IMR-90 (cell line): ENCODE measurements around the gene DUSP8. TPM values are rescaled to one million over a fixed set of nuclear protein-coding genes. Genes with fewer than 3 reads are reported as not detected.

ENCODE experiments used
- ATAC-seq: fragments of 200-7000 bp; cut with Tn5 transposase; 2 replicates; pipeline ENCODE4 v1.9.1; 2020; ENCODE audit warnings: low read depth, mild to moderate bottlenecking, moderate library complexity
- BruUV-seq: library from RNA; stranded (reverse); fragments of 400-500 nt; replicated peaks from 2 replicates; lab custom pipeline; 2021; lab: Mats Ljungman, UMichigan
- CTCF ChIA-PET: fragments of 300-600 bp; formaldehyde crosslinking; extraction: SDS; loops from one replicate; lab custom pipeline; 2021; ENCODE audit warnings: antibody characterized with exemption; lab: Yijun Ruan, JAX
- POLR2A ChIA-PET: fragments of 300-600 bp; sonication (Branson Sonifier 250); formaldehyde crosslinking; loops from one replicate; lab custom pipeline; 2022; ENCODE audit warnings: antibody characterized with exemption; ENCODE audit not compliant: unreplicated experiment; lab: Charles Lee
- DNase-seq: peaks from one replicate; pipeline ENCODE4 v3.0.0; 2013
- H2AFZ ChIP-seq: replicated peaks from 2 replicates; pipeline ENCODE3; 2013; ENCODE audit warnings: low read length, mild to moderate bottlenecking; ENCODE audit not compliant: poor library complexity
- H2AK5ac ChIP-seq: 2 replicates; pipeline ENCODE4 v1.6.1; 2013; ENCODE audit warnings: low read depth, low read length, inconsistent platforms
- H2AK9ac ChIP-seq: replicated peaks from 2 replicates; pipeline ENCODE3; 2013; ENCODE audit warnings: mild to moderate bottlenecking, low read depth, low read length, moderate library complexity; ENCODE audit not compliant: poor library complexity
- H2BK120ac ChIP-seq: 2 replicates; pipeline ENCODE4 v1.6.1; 2013; ENCODE audit warnings: low read depth, low read length, inconsistent platforms
- H2BK15ac ChIP-seq: 3 replicates; pipeline ENCODE4 v1.6.1; 2013; ENCODE audit warnings: low read depth, low read length, inconsistent platforms
- H2BK20ac ChIP-seq: 2 replicates; pipeline ENCODE4 v1.6.1; 2013; ENCODE audit warnings: low read depth, mild to moderate bottlenecking, inconsistent platforms, low read length, moderate library complexity
- H2BK5ac ChIP-seq: 2 replicates; pipeline ENCODE4 v1.6.1; 2013; ENCODE audit warnings: mild to moderate bottlenecking, low read depth, low read length, inconsistent platforms; ENCODE audit not compliant: poor library complexity, severe bottlenecking
- H3K14ac ChIP-seq: replicated peaks from 2 replicates; pipeline ENCODE4 v1.6.1; 2013; ENCODE audit warnings: low read depth, low read length, inconsistent platforms
- H3K18ac ChIP-seq: 2 replicates; pipeline ENCODE4 v1.6.1; 2013; ENCODE audit warnings: low read depth, low read length, control low read depth
- H3K23ac ChIP-seq: 2 replicates; pipeline ENCODE4 v1.6.1; 2013; ENCODE audit warnings: low read depth, low read length, inconsistent platforms
- H3K27ac ChIP-seq: 2 replicates; pipeline ENCODE4 v1.5.1; 2013; ENCODE audit warnings: mild to moderate bottlenecking, control low read depth, low read length; ENCODE audit not compliant: insufficient read depth
- H3K27me3 ChIP-seq: 2 replicates; pipeline ENCODE4 v1.6.1; 2013; ENCODE audit warnings: low read length; ENCODE audit not compliant: control insufficient read depth, insufficient read depth
- H3K36me3 ChIP-seq: 2 replicates; pipeline ENCODE4 v1.6.1; 2013; ENCODE audit warnings: low read length, mixed read lengths; ENCODE audit not compliant: control insufficient read depth, insufficient read depth
- H3K4ac ChIP-seq: 2 replicates; pipeline ENCODE4 v1.6.1; 2013; ENCODE audit warnings: low read depth, low read length, inconsistent platforms
- H3K4me1 ChIP-seq: 2 replicates; pipeline ENCODE4 v1.6.1; 2013; ENCODE audit warnings: low read length, mixed read lengths; ENCODE audit not compliant: control insufficient read depth, insufficient read depth
- H3K4me2 ChIP-seq: 2 replicates; pipeline ENCODE4 v1.6.1; 2013; ENCODE audit warnings: low read depth, mild to moderate bottlenecking, control low read depth, low read length, moderate library complexity
- H3K4me3 ChIP-seq: 2 replicates; pipeline ENCODE4 v1.5.1; 2013; ENCODE audit warnings: low read depth, mild to moderate bottlenecking, control low read depth, low read length, moderate library complexity; ENCODE audit not compliant: insufficient read depth
- H3K56ac ChIP-seq: 2 replicates; pipeline ENCODE4 v1.6.1; 2013; ENCODE audit warnings: low read length, inconsistent platforms; ENCODE audit not compliant: insufficient read depth; ENCODE audit errors: extremely low read depth
- H3K79me1 ChIP-seq, 2 experiments: 2 replicates each; pipeline ENCODE4 v1.6.1; 2013; ENCODE audit warnings: low read length in 2 of 2, inconsistent platforms in 1 of 2, low read depth in 1 of 2
- H3K9ac ChIP-seq: 2 replicates; pipeline ENCODE4 v1.6.1; 2013; ENCODE audit warnings: low read depth, low read length, control low read depth
- H3K9me1 ChIP-seq: 2 replicates; pipeline ENCODE4 v1.6.1; 2013; ENCODE audit warnings: low read length, inconsistent platforms; ENCODE audit not compliant: insufficient read depth
- H3K9me3 ChIP-seq: 2 replicates; pipeline ENCODE4 v1.6.1; 2013; ENCODE audit warnings: low read length; ENCODE audit not compliant: control insufficient read depth, insufficient read depth
- H4K20me1 ChIP-seq: 2 replicates; pipeline ENCODE4 v1.6.1; 2013; ENCODE audit warnings: low read length, inconsistent platforms; ENCODE audit not compliant: insufficient read depth
- H4K5ac ChIP-seq: 2 replicates; pipeline ENCODE4 v1.6.1; 2013; ENCODE audit warnings: mild to moderate bottlenecking, low read depth, low read length, control low read depth
- H4K8ac ChIP-seq, 2 experiments: 2 replicates each; pipeline ENCODE4 v1.6.1; 2013; ENCODE audit warnings: low read depth in 2 of 2, low read length in 2 of 2, control low read depth in 1 of 2, inconsistent platforms in 1 of 2
- H4K91ac ChIP-seq: 2 replicates; pipeline ENCODE4 v1.6.1; 2013; ENCODE audit warnings: low read depth, low read length, inconsistent platforms; ENCODE audit not compliant: insufficient read depth
- BHLHE40 ChIP-seq: fragments of 150-350 bp; IDR thresholded peaks from 2 replicates; pipeline ENCODE4 v1.6.1; 2016; ENCODE audit warnings: mild to moderate bottlenecking, low read depth, low read length
- CEBPB ChIP-seq: IDR thresholded peaks from 2 replicates; pipeline ENCODE4 v1.6.1; 2012; ENCODE audit warnings: low read depth, low read length, improper control_type of control experiment
- CHD1 ChIP-seq: IDR thresholded peaks from 2 replicates; pipeline ENCODE4 v1.6.1; 2012; ENCODE audit warnings: low read depth, low read length, improper control_type of control experiment
- ELK1 ChIP-seq: fragments of 150-350 bp; IDR thresholded peaks from 2 replicates; pipeline ENCODE4 v1.6.1; 2016; ENCODE audit warnings: low read depth, mild to moderate bottlenecking, low read length, moderate library complexity, borderline replicate concordance
- FOS ChIP-seq: fragments of 150-350 bp; IDR thresholded peaks from 2 replicates; pipeline ENCODE4 v1.6.1; 2016; ENCODE audit warnings: low read depth, low read length
- MAFK ChIP-seq: IDR thresholded peaks from 2 replicates; pipeline ENCODE4 v1.6.1; 2012; ENCODE audit warnings: low read depth, low read length, improper control_type of control experiment
- MAZ ChIP-seq: IDR thresholded peaks from 2 replicates; pipeline ENCODE4 v1.6.1; 2012; ENCODE audit warnings: low read depth, mild to moderate bottlenecking, low read length, improper control_type of control experiment, moderate library complexity, borderline replicate concordance
- MXI1 ChIP-seq: IDR thresholded peaks from 2 replicates; pipeline ENCODE4 v1.6.1; 2012; ENCODE audit warnings: low read depth, mild to moderate bottlenecking, low read length, moderate library complexity, borderline replicate concordance
- NFE2L2 ChIP-seq: fragments of 150-350 bp; IDR thresholded peaks from 2 replicates; pipeline ENCODE4 v1.6.1; 2016; ENCODE audit warnings: low read depth, mild to moderate bottlenecking, low read length
- POLR2A ChIP-seq: IDR thresholded peaks from 2 replicates; pipeline ENCODE4 v1.6.1; 2012; ENCODE audit warnings: mild to moderate bottlenecking, low read depth, low read length
- RAD21 ChIP-seq: IDR thresholded peaks from 2 replicates; pipeline ENCODE4 v1.6.1; 2012; ENCODE audit warnings: low read length, improper control_type of control experiment
- RFX5 ChIP-seq: IDR thresholded peaks from 2 replicates; pipeline ENCODE4 v1.8.0; 2012; ENCODE audit warnings: low read depth, mild to moderate bottlenecking, low read length, moderate library complexity
- SMC3 ChIP-seq: fragments of 150-350 bp; IDR thresholded peaks from 2 replicates; pipeline ENCODE4 v1.6.1; 2016; ENCODE audit warnings: low read depth, mild to moderate bottlenecking, antibody characterized with exemption, low read length, moderate library complexity
- WGBS, 2 experiments: methylation state at CpG; one replicate each; pipeline versions ENCODE4 v1.1.5 to v1.1.7; 2013; ENCODE audit warnings: missing lambda C conversion rate in 2 of 2; ENCODE audit not compliant: insufficient read length in 1 of 2; ENCODE audit errors: extremely low coverage in 2 of 2; 5-methylcytosine and 5-hydroxymethylcytosine counted together
- dilution Hi-C: fragments of 300-500 bp; cut with HindIII; formaldehyde crosslinking; loops from one replicate; pipeline ENCODE4 v1.14.3; 2018; ENCODE audit warnings: low sequenced_read_pairs; ENCODE audit not compliant: unreplicated experiment
- in situ Hi-C: fragments of 300-500 bp; cut with MboI; formaldehyde crosslinking; loops from 3 replicates; pipeline ENCODE4 v1.14.3; 2019; ENCODE audit warnings: low sequenced_read_pairs, inconsistent platforms, mixed read lengths
- intact Hi-C: fragments of 100-400 bp; cut with micrococcal nuclease; formaldehyde crosslinking; loops from 2 replicates; pipeline ENCODE4 v1.10.0; 2022
- polyA plus RNA-seq, 3 experiments: library from polyadenylated mRNA; depleted of rRNA; stranded (reverse); fragments of >200 nt; gene quantifications; 2 replicates each; pipeline ENCODE4 v1.2.3, GENCODE V29; 2012; ENCODE audit warnings: low replicate concordance in 1 of 3
- total RNA-seq: library from RNA; depleted of rRNA; stranded (reverse); fragments of >200 nt; gene quantifications from 2 replicates; pipeline ENCODE4 v1.2.3, GENCODE V29; 2012
- TF ChIP-seq, protein P1 (sequence below): conservative IDR thresholded peaks from 2 replicates; pipeline ENCODE4 v1.5.1; 2012; ENCODE audit warnings: mild to moderate bottlenecking, low read depth, low read length, improper control_type of control experiment

The DUSP8 gene
- total and polyA plus RNA-seq, 2 of the 4 experiments (the other 2 are of a cell fraction), result 0.72 to 4.2 TPM

GRCh38 chr11:1573077-1573902, 1.2 kb upstream of the DUSP8 start:
- Histone ChIP-seq H3K4me1 (peaks cover 3% of the 10 kb centered on the region), H3K4me3 (peak overlapping the region; percentile 58), H4K8ac (no peak overlapping the region), H2AK5ac (no peak overlapping the region), H3K9ac (no peak overlapping the region), H3K56ac (no peak overlapping the region), H3K79me1 (peaks cover 11 to 26% of the 10 kb centered on the region in 2 experiments; a peak in 2 of 4 replicates), H3K9me3 (peaks cover 4% of the 10 kb centered on the region), H2BK15ac (no peak overlapping the region), H2BK5ac (no peak overlapping the region), H3K23ac (no peak overlapping the region), H2AK9ac (no peak overlapping the region), H4K91ac (no peak overlapping the region), H3K18ac (no peak overlapping the region), H3K36me3 (no peaks in the 10 kb centered on the region), H2BK20ac (no peak overlapping the region), H2BK120ac (no peak overlapping the region), H3K4ac (no peak overlapping the region), H2AFZ (peak overlapping the region; percentile 14), H3K27ac (no peak overlapping the region), H4K20me1 (peaks cover 38% of the 10 kb centered on the region), H4K5ac (no peak overlapping the region), H3K4me2 (no peak overlapping the region; the same call in 1 of the 2 replicates), H3K27me3 (peaks cover 26% of the 10 kb centered on the region), H3K9me1 (no peaks in the 10 kb centered on the region), H3K14ac (no peak overlapping the region)
- ChIA-PET POLR2A (interaction anchor here (0.6 kb wide), 1 partner anchor 15 kb away, joined by 4 read pairs; no protein-coding TSS in a partner anchor), CTCF (interaction anchor here (4.4 kb wide), 1 partner anchor 27 kb away, joined by 30 read pairs; no protein-coding TSS in a partner anchor)
- 16% methylated on average over 11 of the region's 37 CpGs; no CpG with 5 or more reads in 1 of the 2 experiments for WGBS, 2 experiments
- in situ Hi-C loops (no loop called here), dilution Hi-C loops (no loop called here), intact Hi-C loops (no loop called here)
- BruUV-seq, result no TSS peak
- DNase-seq (no peak), ATAC-seq (no peak)
- TF ChIP-seq CEBPB (no peak), BHLHE40 (no peak), POLR2A (no peak), ELK1 (no peak), RAD21 (no peak), RFX5 (no peak), FOS (no peak), MAZ (no peak), MAFK (no peak), SMC3 (no peak), MXI1 (no peak), CHD1 (no peak), NFE2L2 (no peak)
- TF ChIP-seq, protein P1, sequence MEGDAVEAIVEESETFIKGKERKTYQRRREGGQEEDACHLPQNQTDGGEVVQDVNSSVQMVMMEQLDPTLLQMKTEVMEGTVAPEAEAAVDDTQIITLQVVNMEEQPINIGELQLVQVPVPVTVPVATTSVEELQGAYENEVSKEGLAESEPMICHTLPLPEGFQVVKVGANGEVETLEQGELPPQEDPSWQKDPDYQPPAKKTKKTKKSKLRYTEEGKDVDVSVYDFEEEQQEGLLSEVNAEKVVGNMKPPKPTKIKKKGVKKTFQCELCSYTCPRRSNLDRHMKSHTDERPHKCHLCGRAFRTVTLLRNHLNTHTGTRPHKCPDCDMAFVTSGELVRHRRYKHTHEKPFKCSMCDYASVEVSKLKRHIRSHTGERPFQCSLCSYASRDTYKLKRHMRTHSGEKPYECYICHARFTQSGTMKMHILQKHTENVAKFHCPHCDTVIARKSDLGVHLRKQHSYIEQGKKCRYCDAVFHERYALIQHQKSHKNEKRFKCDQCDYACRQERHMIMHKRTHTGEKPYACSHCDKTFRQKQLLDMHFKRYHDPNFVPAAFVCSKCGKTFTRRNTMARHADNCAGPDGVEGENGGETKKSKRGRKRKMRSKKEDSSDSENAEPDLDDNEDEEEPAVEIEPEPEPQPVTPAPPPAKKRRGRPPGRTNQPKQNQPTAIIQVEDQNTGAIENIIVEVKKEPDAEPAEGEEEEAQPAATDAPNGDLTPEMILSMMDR, result no peak
